Esophagus muscularis mucosa (tissue), 3 donors: ENCODE data around the gene TEDC1.

Source experiments
- CTCF ChIP-seq, 3 experiments: fragments of 200-600 bp in 2 of 3; fragments of 450-650 bp in 1 of 3; sonication (generic) in 2 of 3; IDR thresholded peaks; one replicate each; pipeline ENCODE4 v1.5.1; 2017 to 2019; ENCODE audit warnings: antibody characterized with exemption in 3 of 3, mild to moderate bottlenecking in 2 of 3, moderate library complexity in 1 of 3
- POLR2A ChIP-seq: fragments of 450-650 bp; IDR thresholded peaks from one replicate; pipeline ENCODE4 v1.6.1; 2017; ENCODE audit warnings: antibody characterized with exemption, moderate library complexity, mild to moderate bottlenecking, low read depth

GRCh38 chr14:105503296-105503640, 12.2 kb downstream of the TEDC1 start:
- no peak for TF ChIP-seq CTCF (IDR thresholded peaks at IDR 0.05)
- TF ChIP-seq POLR2A, result no peak
